Measurements from ENCODE around the gene CTU1.

The CTU1 gene

DNA sequence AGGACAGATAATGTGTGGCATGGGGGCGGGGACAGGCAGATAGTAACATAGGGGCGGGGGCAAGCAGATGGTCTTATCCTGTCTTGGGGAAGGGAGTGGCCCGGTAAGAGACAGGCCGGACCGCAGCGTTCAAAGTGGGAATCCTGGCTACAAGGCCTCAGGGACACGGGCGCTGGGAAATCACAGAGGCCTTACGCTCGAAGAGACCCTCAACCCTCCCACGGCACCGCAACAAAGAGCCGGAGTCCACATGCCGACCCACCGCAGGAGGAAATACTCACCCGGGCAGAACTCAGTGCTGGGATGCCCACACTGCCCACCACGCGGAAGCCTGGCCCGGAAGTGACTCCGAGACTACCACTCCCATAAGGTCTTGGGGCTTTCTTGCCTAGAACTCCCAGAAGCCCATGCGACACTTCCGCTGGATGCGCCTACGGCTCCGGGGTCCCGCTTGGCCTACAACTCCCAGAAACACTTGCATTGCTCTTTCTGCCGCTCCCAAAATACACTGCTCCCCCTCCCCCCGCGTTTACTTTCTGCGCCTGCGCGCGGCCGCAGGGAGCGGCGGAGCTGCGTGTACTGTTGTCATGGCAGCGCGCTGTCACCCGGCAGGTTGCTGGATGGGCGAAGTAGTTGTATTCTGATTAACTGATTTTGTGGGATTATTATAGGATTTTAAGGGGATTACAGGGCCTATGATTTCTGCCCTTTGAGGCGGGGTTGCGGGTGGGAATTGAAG, at the start of gene CTU1:
Gene CTU1, minus strand, starts transcription at position 344 of the 739 bp plus-strand sequence. CDS start 3,840 bp downstream, outside the sequence.
- Histone ChIP-seq H3K27ac (ENCODE audit: low read depth, low read length) (no peak within 1 kb of the TSS), H3K9ac (ENCODE audit: low read length) (peak within 1 kb of the TSS; percentile 65), H3K27me3 (ENCODE audit: control insufficient read depth, insufficient read depth, low read length) (peaks cover 17% of the 10 kb centered on the region), H3K4me1 (ENCODE audit: control insufficient read depth, insufficient read depth, low read length) (peaks cover 5% of the 10 kb centered on the region; the same call in 1 of the 2 replicates), H3K9me3 (ENCODE audit: control insufficient read depth, insufficient read depth, low read depth, low read length) (no peaks in the 10 kb centered on the region), H3K4me3 (ENCODE audit: low read depth, low read length) (peak within 1 kb of the TSS; percentile 94), H3K36me3 (ENCODE audit: control insufficient read depth, insufficient read depth, low read length) (peaks cover 6% of the 10 kb centered on the region; the same call in 1 of the 2 replicates)

DNA sequence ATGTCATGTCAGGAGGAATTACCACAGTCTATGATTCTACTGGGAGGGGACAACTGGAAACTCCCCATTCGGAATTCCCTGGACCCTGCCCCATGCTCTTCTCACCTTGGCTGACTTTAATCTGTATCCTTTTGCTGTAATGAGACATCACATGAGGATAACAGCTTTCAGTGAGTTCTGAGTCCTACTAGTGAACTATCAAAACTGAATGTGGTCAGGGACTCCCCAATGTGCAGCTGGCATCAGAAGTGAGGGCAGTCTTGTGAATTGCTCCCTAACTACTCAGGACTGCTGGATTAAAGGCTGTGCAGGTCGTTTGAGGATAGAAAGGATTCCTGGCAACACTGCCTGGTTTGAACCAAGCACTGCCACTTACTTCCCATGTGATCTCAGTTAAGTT, 49.1 kb upstream of the CTU1 start:
- H3K4me1 ChIP-seq (ENCODE audit: control insufficient read depth, insufficient read depth, low read length): peaks cover 3% of the 10 kb centered on the region; the same call in 1 of the 2 replicates
- H3K9me3 ChIP-seq (ENCODE audit: control insufficient read depth, insufficient read depth, low read depth, low read length): no peaks in the 10 kb centered on the region
- H3K27ac ChIP-seq (ENCODE audit: low read depth, low read length): no peak overlapping the region
- no peak overlapping the region for H3K4me3 ChIP-seq (ENCODE audit: low read depth, low read length)
- no peak overlapping the region for H3K9ac ChIP-seq (ENCODE audit: low read length)
- H3K27me3 ChIP-seq (ENCODE audit: control insufficient read depth, insufficient read depth, low read length): 0 out of 2 replicates have a peak, but pooled peaks cover 5% of the 10 kb centered on the region
- H3K36me3 ChIP-seq (ENCODE audit: control insufficient read depth, insufficient read depth, low read length): no peaks in the 10 kb centered on the region

- H3K4me1 ChIP-seq (ENCODE audit: control insufficient read depth, insufficient read depth, low read length): peaks cover 3% of the 10 kb centered on the region; the same call in 1 of the 2 replicates
Observed at GRCh38 chr19:51156710-51157109, 48.5 kb upstream of the CTU1 start.

DNA sequence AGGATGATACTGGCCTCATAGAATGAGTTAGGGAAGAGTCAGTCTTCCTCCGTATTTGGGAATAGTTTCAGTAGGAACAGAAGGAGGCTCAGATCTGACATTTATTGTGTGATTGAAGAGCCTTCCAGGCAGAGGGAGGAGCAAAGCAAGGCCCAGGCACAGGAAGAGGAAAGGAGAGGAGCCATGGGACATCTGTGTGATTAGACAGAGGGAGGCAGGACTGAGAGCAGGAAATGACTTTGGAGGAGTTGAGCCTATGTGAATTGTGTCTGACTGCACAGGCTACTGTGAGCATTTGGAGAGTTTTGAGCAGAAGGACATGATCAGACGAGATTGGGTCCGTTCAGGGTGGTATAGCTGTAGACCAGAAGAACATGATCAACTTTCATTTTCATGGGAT, 42.4 kb upstream of the CTU1 start:
- 0 out of 2 replicates have a peak, but pooled peaks cover 5% of the 10 kb centered on the region for H3K27me3 ChIP-seq (ENCODE audit: control insufficient read depth, insufficient read depth, low read length)
- no peaks in the 10 kb centered on the region for H3K4me1 ChIP-seq (ENCODE audit: control insufficient read depth, insufficient read depth, low read length)

More at GRCh38 chr19:51156710-51157109, 48.5 kb upstream of the CTU1 start:
- H3K27me3 ChIP-seq (ENCODE audit: control insufficient read depth, insufficient read depth, low read length): 0 out of 2 replicates have a peak, but pooled peaks cover 5% of the 10 kb centered on the region
- no peaks in the 10 kb centered on the region for H3K36me3 ChIP-seq (ENCODE audit: control insufficient read depth, insufficient read depth, low read length)
- no peaks in the 10 kb centered on the region for H3K9me3 ChIP-seq (ENCODE audit: control insufficient read depth, insufficient read depth, low read depth, low read length)
- no peak overlapping the region for H3K27ac ChIP-seq (ENCODE audit: low read depth, low read length)
- H3K9ac ChIP-seq (ENCODE audit: low read length): no peak overlapping the region
- H3K4me3 ChIP-seq (ENCODE audit: low read depth, low read length): no peak overlapping the region

DNA sequence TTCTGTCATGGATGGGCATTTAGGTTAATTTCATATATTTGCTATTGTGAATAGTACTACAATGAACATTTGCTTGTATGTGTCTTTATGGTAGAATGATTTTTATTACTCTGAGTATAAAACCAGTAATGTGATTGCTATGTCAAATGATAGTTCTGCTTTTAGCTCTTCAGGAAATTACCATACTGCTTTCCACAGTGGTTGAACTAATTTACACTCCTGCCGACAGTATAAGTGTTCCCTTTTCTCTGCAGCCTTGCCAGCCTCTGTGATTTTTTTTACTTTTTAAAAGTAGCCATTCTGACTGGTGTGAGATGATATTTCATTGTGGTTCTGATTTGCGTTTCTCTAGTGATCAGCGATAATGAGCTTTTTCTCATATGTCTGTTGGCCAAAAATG, 40.4 kb upstream of the CTU1 start:
- Histone ChIP-seq H3K27me3 (ENCODE audit: control insufficient read depth, insufficient read depth, low read length) (0 out of 2 replicates have a peak, but pooled peaks cover 7% of the 10 kb centered on the region), H3K36me3 (ENCODE audit: control insufficient read depth, insufficient read depth, low read length) (no peaks in the 10 kb centered on the region), H3K4me1 (ENCODE audit: control insufficient read depth, insufficient read depth, low read length) (no peaks in the 10 kb centered on the region), H3K27ac (ENCODE audit: low read depth, low read length) (no peak overlapping the region), H3K4me3 (ENCODE audit: low read depth, low read length) (no peak overlapping the region), H3K9ac (ENCODE audit: low read length) (no peak overlapping the region), H3K9me3 (ENCODE audit: control insufficient read depth, insufficient read depth, low read depth, low read length) (no peaks in the 10 kb centered on the region)

More for the DNA sequence above, 42.4 kb upstream of the CTU1 start:
- H3K4me3 ChIP-seq (ENCODE audit: low read depth, low read length): no peak overlapping the region
- H3K36me3 ChIP-seq (ENCODE audit: control insufficient read depth, insufficient read depth, low read length): no peaks in the 10 kb centered on the region
- H3K9me3 ChIP-seq (ENCODE audit: control insufficient read depth, insufficient read depth, low read depth, low read length): no peaks in the 10 kb centered on the region
- H3K27ac ChIP-seq (ENCODE audit: low read depth, low read length): no peak overlapping the region
- no peak overlapping the region for H3K9ac ChIP-seq (ENCODE audit: low read length)

GRCh38 chr19:51147663-51148062, 39.5 kb upstream of the CTU1 start:
- 0 out of 2 replicates have a peak, but pooled peaks cover 3% of the 10 kb centered on the region for H3K27me3 ChIP-seq (ENCODE audit: control insufficient read depth, insufficient read depth, low read length)
- no peak overlapping the region for H3K9ac ChIP-seq (ENCODE audit: low read length)
- no peaks in the 10 kb centered on the region for H3K36me3 ChIP-seq (ENCODE audit: control insufficient read depth, insufficient read depth, low read length)
- H3K4me3 ChIP-seq (ENCODE audit: low read depth, low read length): no peak overlapping the region
- no peak overlapping the region for H3K27ac ChIP-seq (ENCODE audit: low read depth, low read length)
- no peaks in the 10 kb centered on the region for H3K4me1 ChIP-seq (ENCODE audit: control insufficient read depth, insufficient read depth, low read length)
- no peaks in the 10 kb centered on the region for H3K9me3 ChIP-seq (ENCODE audit: control insufficient read depth, insufficient read depth, low read depth, low read length)

DNA sequence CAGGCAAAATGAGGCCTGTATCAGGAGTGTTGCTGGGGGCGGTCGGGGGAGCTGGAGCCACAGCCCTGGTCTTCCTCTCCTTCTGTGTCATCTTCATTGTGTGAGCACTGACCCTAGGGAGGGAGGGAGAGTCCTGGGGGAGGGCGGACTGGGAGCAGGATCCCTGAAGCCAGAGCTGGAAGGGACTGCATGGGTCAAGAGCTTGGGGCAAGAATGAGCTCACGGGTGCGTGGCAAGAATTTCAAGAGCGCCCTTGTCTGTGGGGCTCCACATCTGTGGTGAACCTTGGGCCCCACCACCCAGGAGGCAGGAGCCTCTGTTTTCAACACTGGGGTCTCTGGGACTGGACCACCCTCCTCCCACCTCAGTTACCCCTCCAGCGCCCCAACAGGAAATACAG, 38.5 kb upstream of the CTU1 start:
- H3K9me3 ChIP-seq (ENCODE audit: control insufficient read depth, insufficient read depth, low read depth, low read length): no peaks in the 10 kb centered on the region
- no peaks in the 10 kb centered on the region for H3K4me1 ChIP-seq (ENCODE audit: control insufficient read depth, insufficient read depth, low read length)
- H3K27ac ChIP-seq (ENCODE audit: low read depth, low read length): no peak overlapping the region
- no peak overlapping the region for H3K9ac ChIP-seq (ENCODE audit: low read length)
- H3K27me3 ChIP-seq (ENCODE audit: control insufficient read depth, insufficient read depth, low read length): peaks cover 3% of the 10 kb centered on the region; the same call in 1 of the 2 replicates
- H3K36me3 ChIP-seq (ENCODE audit: control insufficient read depth, insufficient read depth, low read length): no peaks in the 10 kb centered on the region
- no peak overlapping the region for H3K4me3 ChIP-seq (ENCODE audit: low read depth, low read length)

GRCh38 chr19:51145916-51146493, 37.8 kb upstream of the CTU1 start:
- no peak overlapping the region for H3K27ac ChIP-seq (ENCODE audit: low read depth, low read length)
- H3K4me1 ChIP-seq (ENCODE audit: control insufficient read depth, insufficient read depth, low read length): peaks cover 5% of the 10 kb centered on the region; the same call in 1 of the 2 replicates
- H3K27me3 ChIP-seq (ENCODE audit: control insufficient read depth, insufficient read depth, low read length): peaks cover 8% of the 10 kb centered on the region; the same call in 1 of the 2 replicates
- H3K9me3 ChIP-seq (ENCODE audit: control insufficient read depth, insufficient read depth, low read depth, low read length): no peaks in the 10 kb centered on the region
- no peaks in the 10 kb centered on the region for H3K36me3 ChIP-seq (ENCODE audit: control insufficient read depth, insufficient read depth, low read length)
- H3K9ac ChIP-seq (ENCODE audit: low read length): no peak overlapping the region
- no peak overlapping the region for H3K4me3 ChIP-seq (ENCODE audit: low read depth, low read length)

DNA sequence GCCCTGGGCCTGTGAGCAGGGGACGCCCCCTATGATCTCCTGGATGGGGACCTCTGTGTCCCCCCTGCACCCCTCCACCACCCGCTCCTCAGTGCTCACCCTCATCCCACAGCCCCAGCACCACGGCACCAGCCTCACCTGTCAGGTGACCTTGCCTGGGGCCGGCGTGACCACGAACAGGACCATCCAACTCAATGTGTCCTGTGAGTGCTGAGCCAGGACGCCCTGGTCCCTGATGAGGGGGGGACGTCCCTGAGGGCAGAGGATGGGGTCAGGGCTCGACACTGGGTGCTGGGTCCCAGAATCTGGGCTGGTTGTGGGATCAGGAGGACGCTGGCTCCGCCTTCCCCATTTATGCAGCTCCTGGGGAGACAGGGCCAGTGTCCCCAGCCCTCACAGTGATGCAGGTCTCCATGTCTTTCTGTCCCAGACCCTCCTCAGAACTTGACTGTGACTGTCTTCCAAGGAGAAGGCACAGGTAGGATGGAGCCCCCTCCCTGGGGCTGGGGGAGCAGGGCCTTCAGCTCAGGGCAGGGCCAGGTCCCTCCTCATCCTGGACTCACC, 36.4 kb upstream of the CTU1 start:
- Histone ChIP-seq H3K4me1 (ENCODE audit: control insufficient read depth, insufficient read depth, low read length) (peaks cover 14% of the 10 kb centered on the region), H3K27me3 (ENCODE audit: control insufficient read depth, insufficient read depth, low read length) (peaks cover 8% of the 10 kb centered on the region; the same call in 1 of the 2 replicates)

GRCh38 chr19:51143486-51143885, 35.3 kb upstream of the CTU1 start:
- Histone ChIP-seq H3K9ac (ENCODE audit: low read length) (no peak overlapping the region), H3K36me3 (ENCODE audit: control insufficient read depth, insufficient read depth, low read length) (no peaks in the 10 kb centered on the region), H3K4me3 (ENCODE audit: low read depth, low read length) (no peak overlapping the region), H3K4me1 (ENCODE audit: control insufficient read depth, insufficient read depth, low read length) (peaks cover 14% of the 10 kb centered on the region), H3K27ac (ENCODE audit: low read depth, low read length) (no peak overlapping the region), H3K27me3 (ENCODE audit: control insufficient read depth, insufficient read depth, low read length) (peaks cover 8% of the 10 kb centered on the region; the same call in 1 of the 2 replicates), H3K9me3 (ENCODE audit: control insufficient read depth, insufficient read depth, low read depth, low read length) (no peaks in the 10 kb centered on the region)

More for the DNA sequence above, 36.4 kb upstream of the CTU1 start:
- Histone ChIP-seq H3K4me3 (ENCODE audit: low read depth, low read length) (no peak overlapping the region), H3K36me3 (ENCODE audit: control insufficient read depth, insufficient read depth, low read length) (no peaks in the 10 kb centered on the region), H3K27ac (ENCODE audit: low read depth, low read length) (no peak overlapping the region), H3K9me3 (ENCODE audit: control insufficient read depth, insufficient read depth, low read depth, low read length) (no peaks in the 10 kb centered on the region), H3K9ac (ENCODE audit: low read length) (no peak overlapping the region)
